HG03064 (cell line): ENCODE data around the gene INPP4B.

ENCODE experiments used
- ATAC-seq: cut with Tn5 transposase; IDR thresholded peaks from one replicate; pipeline ENCODE4 v1.9.1; 2021; ENCODE audit warnings: low read depth; ENCODE audit not compliant: unreplicated experiment

INPP4B gene

DNA sequence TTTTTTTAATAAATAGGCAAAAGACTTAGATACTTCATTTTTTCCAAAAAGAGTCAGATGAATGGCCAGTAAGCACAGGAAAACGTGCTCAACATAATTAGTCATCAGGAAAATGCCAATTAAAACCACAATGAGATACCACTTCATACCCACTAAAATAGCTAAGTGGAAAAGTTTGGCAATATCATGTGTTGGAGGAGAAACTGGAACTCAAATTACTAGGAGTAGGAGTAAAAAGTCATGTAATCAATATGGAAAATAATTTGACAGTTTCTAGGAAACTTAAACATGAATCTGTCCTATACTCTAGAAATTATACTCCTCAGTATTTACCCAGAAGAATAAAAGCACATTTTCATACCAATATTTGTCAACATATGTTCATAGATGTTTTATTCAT is 449.8 kb downstream of the INPP4B start:
- ATAC-seq, result no peak

DNA sequence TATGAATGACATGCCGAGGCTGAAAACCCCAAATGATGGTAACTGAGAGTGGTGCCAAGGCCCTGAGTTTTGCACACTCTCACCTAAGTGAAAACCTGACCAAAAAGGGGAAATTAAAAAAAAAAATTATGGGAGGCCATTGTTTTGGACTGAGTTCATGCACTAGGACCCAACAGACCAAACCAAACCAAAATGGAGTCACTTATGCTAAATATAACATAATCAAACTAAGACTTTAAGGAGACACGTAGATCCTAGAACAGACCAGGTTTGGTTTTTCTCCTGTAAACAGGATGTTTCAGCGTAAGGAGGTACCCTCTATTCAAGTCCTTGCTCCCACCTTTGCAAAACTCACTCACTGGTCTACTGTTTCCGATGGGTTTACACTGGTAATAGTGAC is 453.0 kb downstream of the INPP4B start:
- no peak for ATAC-seq

DNA sequence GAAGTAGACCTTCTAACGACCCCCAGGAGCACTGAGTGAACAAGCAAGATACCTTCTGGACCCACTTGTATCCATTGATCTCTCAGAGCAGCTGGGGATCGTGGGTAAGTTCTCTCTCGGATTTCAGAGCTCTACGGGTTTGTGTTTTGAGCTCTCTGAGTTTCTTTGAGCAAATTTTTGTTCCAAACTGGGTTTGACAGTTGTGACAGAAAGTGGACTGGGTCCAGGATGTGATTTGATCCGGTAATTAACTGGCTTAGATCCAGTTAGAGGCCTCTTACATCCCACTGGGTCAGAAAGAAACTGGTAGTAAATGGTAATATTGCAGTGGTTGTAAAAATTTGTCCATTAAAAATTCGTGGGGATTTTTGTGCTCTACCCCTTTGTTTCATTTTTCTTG is 459.2 kb downstream of the INPP4B start:
- no peak for ATAC-seq

- ATAC-seq, result no peak
Observed at GRCh38 chr4:142386449-142386848, 459.7 kb downstream of the INPP4B start.

GRCh38 chr4:142383800-142384470 is 462.2 kb downstream of the INPP4B start:
- ATAC-seq, result no peak

DNA sequence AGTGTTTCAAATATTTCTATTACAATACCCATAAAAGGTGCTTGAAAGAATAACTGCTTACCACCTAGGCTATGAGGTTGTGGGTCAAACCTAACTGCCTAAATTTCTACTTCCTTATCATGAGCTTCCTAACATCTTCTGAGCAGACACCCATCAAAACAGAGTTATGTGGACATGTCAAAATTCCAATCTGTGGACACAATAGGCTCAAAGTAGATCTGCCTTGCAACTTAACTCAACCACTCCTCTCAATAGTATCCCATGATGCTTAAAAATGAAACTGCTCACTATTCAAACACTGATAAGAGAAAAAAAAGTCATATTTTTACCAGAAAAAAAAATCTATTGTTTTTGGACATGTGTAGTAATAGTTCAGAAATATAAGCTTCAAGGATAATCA is 462.7 kb downstream of the INPP4B start:
- ATAC-seq, result no peak

GRCh38 chr4:142380052-142380602 is 466.0 kb downstream of the INPP4B start:
- no peak for ATAC-seq

- no peak for ATAC-seq
Observed at GRCh38 chr4:142379277-142380051, 466.6 kb downstream of the INPP4B start.

- ATAC-seq, result no peak
Observed at GRCh38 chr4:142378179-142378578, 467.9 kb downstream of the INPP4B start.

DNA sequence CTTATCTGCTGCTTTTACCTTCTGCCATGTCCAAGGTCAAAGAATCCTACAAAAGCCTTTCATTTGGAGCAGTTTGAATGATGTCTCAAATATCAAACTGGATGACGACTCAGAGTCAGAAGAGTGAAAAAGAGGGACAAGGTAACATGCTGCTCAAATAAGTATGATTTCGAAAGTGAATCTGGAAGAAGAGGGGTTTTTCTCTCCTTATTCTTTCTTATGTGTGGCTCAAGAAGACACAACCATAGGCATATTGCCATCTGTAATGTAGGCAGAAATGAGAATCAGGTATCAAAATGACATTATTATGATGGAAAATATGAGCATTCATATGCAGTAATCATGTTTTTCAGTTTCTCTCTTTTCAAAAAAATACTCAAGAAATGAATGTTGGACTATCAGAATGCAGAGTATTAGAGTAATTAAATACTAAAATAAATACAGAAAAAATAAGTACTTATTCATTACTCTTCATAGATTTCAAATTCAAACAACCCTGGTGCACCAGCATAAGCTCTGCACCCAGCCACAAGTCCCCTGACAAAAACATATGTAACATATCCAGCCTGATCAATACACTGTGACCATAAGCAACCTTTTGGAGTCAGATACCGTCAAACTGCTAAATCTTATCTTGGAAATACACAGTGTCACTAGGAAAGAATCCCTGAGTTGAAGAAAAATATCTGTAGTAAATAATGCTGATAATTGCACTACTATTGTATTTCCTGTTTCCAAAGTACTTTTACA is 468.6 kb downstream of the INPP4B start:
- ATAC-seq, result no peak

DNA sequence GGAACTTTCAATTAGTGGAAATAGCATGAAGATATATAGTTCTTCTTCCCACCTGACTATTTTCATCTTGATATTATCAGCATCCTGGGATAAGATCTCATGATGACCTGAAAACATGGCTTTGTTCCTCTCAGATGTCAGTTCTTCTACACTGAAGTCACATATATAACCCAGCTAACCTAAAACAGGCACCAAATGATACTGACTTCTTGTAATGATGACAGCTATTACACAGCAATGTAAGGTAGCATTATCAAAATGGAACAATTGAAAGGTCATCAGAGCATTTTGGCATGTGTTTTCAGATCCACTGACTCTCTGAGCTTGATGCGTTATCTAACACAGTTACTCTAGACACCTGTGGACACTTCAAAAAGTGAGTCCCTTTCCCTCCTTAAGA is 469.9 kb downstream of the INPP4B start:
- ATAC-seq, result no peak

DNA sequence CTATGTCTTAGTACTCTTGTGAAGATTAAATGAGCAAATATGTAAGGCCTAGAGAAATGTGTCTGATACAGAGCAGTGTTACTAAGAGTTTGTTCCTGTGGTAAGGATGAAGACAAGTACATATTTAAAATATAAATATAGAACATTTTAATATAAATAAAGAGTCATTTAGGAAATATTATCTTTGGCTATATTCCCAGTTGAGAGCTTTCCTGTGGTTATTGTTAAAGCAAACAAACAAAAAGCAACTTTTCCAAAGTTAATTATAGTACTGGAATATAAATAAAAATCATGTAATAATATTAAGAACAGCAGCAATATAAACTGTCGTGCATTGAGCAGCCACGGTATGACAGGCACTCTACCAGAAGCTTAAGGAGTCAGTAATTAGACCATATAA is 472.5 kb downstream of the INPP4B start:
- no peak for ATAC-seq

- ATAC-seq, result no peak
Observed at GRCh38 chr4:142372530-142373260, 473.4 kb downstream of the INPP4B start.

- ATAC-seq, result no peak
Observed at GRCh38 chr4:142369141-142369540, 477.0 kb downstream of the INPP4B start.

DNA sequence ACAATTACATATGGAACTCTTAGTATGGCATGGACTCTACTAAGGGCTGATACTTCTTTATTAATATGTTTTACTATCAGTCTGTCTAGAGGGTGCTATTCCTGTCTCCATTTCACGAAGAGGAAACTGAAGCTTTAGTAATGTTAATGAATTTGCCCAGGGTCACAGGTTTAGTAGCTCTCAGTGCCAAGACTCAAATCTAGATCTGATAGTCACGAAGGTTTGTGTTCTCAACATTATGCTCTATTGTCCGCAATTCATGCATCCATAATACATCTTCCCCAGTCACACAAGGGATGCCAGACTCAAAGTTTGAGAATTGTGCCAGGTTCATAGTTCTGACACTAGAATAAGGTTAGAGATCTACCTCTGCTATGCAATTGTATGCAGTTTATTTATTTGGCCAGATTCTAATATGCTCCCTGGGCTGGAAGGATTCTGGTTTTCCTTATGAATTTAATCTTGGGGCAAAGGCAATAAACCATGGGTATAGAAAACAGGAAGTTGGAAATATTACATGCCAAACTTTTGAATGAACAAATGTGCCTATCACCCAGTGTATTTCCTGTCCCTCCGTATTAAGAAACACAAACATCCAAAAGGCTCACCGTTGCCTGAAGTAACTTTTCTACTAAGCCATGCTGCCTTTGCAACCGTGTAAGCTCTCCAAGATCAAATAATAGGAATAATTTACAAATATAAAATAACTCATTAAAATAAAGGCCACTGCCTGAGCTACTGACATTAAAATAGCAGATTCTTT is 478.5 kb downstream of the INPP4B start:
- ATAC-seq, result no peak

GRCh38 chr4:142366769-142367181 is 479.3 kb downstream of the INPP4B start:
- ATAC-seq, result no peak

DNA sequence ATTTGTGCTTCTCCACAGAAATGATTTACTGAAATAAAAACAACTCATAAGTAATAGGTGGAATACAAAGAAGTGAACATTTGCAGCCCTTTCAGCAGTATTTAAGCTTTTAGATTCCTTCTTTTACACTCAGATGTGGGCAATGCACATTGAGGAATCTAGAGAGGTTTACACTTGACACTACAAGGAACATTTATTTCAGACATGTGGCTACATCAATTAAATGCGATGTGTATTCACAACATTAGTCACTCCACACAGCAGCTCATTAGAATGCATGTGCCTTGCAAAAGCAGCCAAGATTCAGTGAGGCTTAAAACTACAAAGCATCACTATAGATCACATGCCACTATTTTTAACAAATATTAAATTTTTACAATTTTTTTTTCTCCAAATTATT is 480.7 kb downstream of the INPP4B start:
- ATAC-seq, result no peak

- no peak for ATAC-seq
Observed at GRCh38 chr4:142363686-142364085, 482.4 kb downstream of the INPP4B start.

DNA sequence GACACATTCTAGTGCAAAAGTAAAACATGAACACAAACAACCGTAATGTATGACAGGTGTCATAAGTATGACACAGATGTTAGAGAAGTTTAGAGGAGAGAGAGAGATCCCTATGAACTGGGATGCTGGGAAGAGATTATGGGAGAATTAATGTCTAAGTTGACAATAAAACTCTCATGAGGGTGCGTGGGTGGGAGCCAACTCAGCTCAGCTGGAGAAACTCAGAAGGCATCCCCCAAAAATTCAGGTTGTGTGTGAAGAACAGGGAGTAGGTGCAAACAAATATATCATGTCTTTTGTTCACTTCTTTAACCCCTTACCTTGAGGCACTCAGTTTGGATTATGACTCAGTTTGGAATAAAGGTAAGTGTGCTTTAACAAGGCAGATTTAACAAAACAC is 484.1 kb downstream of the INPP4B start:
- ATAC-seq, result no peak

- ATAC-seq, result no peak
Observed at GRCh38 chr4:142360657-142361056, 485.4 kb downstream of the INPP4B start.
